Adrenal gland (tissue), 19 donors: ENCODE measurements around the gene MON1B. TPM values are rescaled to one million over a fixed set of nuclear protein-coding genes. Genes with fewer than 3 reads are reported as not detected.

ENCODE experiments used
- DNase-seq, 7 donors: peaks; one replicate each; pipeline ENCODE4 v3.0.0-alpha.2; 2019 to 2020
- H3K27ac ChIP-seq, 5 donors: fragments of 200-600 bp; sonication (generic) in 4 of 5; 1 replicate in 3 of 5; 2 replicates in 2 of 5; pipeline versions ENCODE4 v1.5.1 to v1.8.0; 2016 to 2020; ENCODE audit warnings: mild to moderate bottlenecking in 1 of 5
- H3K27me3 ChIP-seq: fragments of 200-600 bp; 2 replicates; pipeline ENCODE4 v1.8.0; 2021
- H3K36me3 ChIP-seq, 2 donors: fragments of 200-600 bp; replicated peaks in 1 of 2; 1 replicate in 1 of 2; 2 replicates in 1 of 2; pipeline versions ENCODE4 v1.5.1 to v1.8.0; 2018 to 2022
- H3K4me1 ChIP-seq, 2 donors: fragments of 200-600 bp; replicated peaks in 1 of 2; 1 replicate in 1 of 2; 2 replicates in 1 of 2; pipeline versions ENCODE4 v1.5.1 to v1.8.0; 2018 to 2021
- H3K4me3 ChIP-seq, 4 donors: fragments of 200-600 bp; sonication (generic) in 3 of 4; one replicate each; pipeline ENCODE4 v1.5.1; 2016 to 2018
- H3K9me3 ChIP-seq, 3 donors: fragments of 200-600 bp; sonication (generic) in 1 of 3; replicated peaks in 1 of 3; 1 replicate in 2 of 3; 2 replicates in 1 of 3; pipeline versions ENCODE4 v1.5.1 to v1.8.0; 2016 to 2021
- CTCF ChIP-seq, 6 experiments: fragments of 450-650 bp in 4 of 6; fragments of 200-600 bp in 2 of 6; sonication (generic) in 1 of 6; IDR thresholded peaks; 1 replicate in 5 of 6; 2 replicates in 1 of 6; pipeline versions ENCODE4 v1.5.1 to v1.8.0; 2016 to 2021; ENCODE audit warnings: antibody characterized with exemption in 6 of 6, mild to moderate bottlenecking in 2 of 6, moderate library complexity in 1 of 6
- POLR2A ChIP-seq, 2 donors: fragments of 450-650 bp; IDR thresholded peaks; one replicate each; pipeline ENCODE4 v1.6.1; 2017; ENCODE audit warnings: antibody characterized with exemption in 2 of 2, mild to moderate bottlenecking in 2 of 2, moderate library complexity in 1 of 2
- WGBS, 4 donors: extraction: QIAGEN DNeasy Blood & Tissue Kit in 2 of 4; methylation state at CpG; one replicate each; pipeline versions ENCODE4 v1.1.5 to v1.1.7; 2013 to 2017; 5-methylcytosine and 5-hydroxymethylcytosine counted together
- intact Hi-C, 2 donors: fragments of 100-400 bp; cut with DNase I; formaldehyde crosslinking; loops; one replicate each; pipeline versions ENCODE4 v1.14.1 to v1.15.0; 2022 to 2023
- long read RNA-seq, 10 donors: library from polyadenylated mRNA in 3 of 10; unstranded in 2 of 10; stranded (forward) in 1 of 10; transcript quantifications; one replicate each; pipeline ENCODE4 v2.0.0 and lab custom pipeline, GENCODE V29; 2021 to 2026
- polyA plus RNA-seq, 3 donors: library from polyadenylated mRNA; stranded (reverse); fragments of 200-250 nt in 2 of 3; fragments of 350-450 nt in 1 of 3; fragmentation: Illumina TruSeq in 1 of 3; extraction: RNeasy Lipid Tissue Mini Kit (QIAGEN cat#74804) in 1 of 3; gene quantifications; one replicate each; pipeline ENCODE4 v1.2.3, GENCODE V29; 2013 to 2014
- total RNA-seq, 9 donors: library from RNA; depleted of rRNA in 4 of 9; stranded (reverse); fragments of >200 nt in 4 of 9; fragments of 120-200 nt in 1 of 9; fragmentation: NEBNext Ultra II Directional in 1 of 9; extraction: Animal tissue kit (Norgen Biotek cat#: 25700) in 1 of 9; gene quantifications; one replicate each; pipeline versions ENCODE4 v1.1.0 to v1.2.4, GENCODE V29; 2013 to 2023
- donor health status: healthy with polysubstance abuse.
- donor health status: Bipolar disorder and iron deficiency.
- donor health status: DM: yes; HTN: yes; CAD: no.
- donor health status: DM: no; HTN: no; CAD: no.
- donor health status: DM: no; HTN: no; CAD: no.
- donor health status: DM: yes; HTN: yes; CAD: no.

MON1B gene
- total RNA-seq (10 to 100 TPM in 8 of 9 donors, 1 to 10 TPM in 1; 7.5 to 94.0 (median 40.7) TPM), polyA plus RNA-seq (10 to 100 TPM; 15.6 to 22.0 (median 17.1) TPM)
- long read RNA-seq, donor 1, partial matches to known transcripts: 0 of 7 reads
- long read RNA-seq, donor 1, other reads (novel, unspliced or antisense): 0 of 7 reads
- long read RNA-seq, donor 2, full-length matches to known transcripts: 5 of 5 reads
- long read RNA-seq, donor 2, partial matches to known transcripts: 0 of 5 reads
- long read RNA-seq, donor 2, other reads (novel, unspliced or antisense): 0 of 5 reads
- long read RNA-seq, donor 3, full-length matches to known transcripts: 5 of 5 reads
- long read RNA-seq, donor 3, partial matches to known transcripts: 0 of 5 reads
- long read RNA-seq, donor 3, other reads (novel, unspliced or antisense): 0 of 5 reads
- long read RNA-seq, donor 4, full-length matches to known transcripts: 2 of 5 reads
- long read RNA-seq, donor 4, partial matches to known transcripts: 1 of 5 reads
- long read RNA-seq, donor 4, other reads (novel, unspliced or antisense): 2 of 5 reads
- long read RNA-seq, donor 5, full-length matches to known transcripts: 48 of 82 reads
- long read RNA-seq, donor 5, partial matches to known transcripts: 12 of 82 reads
- long read RNA-seq, donor 5, other reads (novel, unspliced or antisense): 22 of 82 reads
- long read RNA-seq, donor 6, full-length matches to known transcripts: 2 of 4 reads
- long read RNA-seq, donor 6, partial matches to known transcripts: 1 of 4 reads
- long read RNA-seq, donor 6, other reads (novel, unspliced or antisense): 1 of 4 reads
- long read RNA-seq, donor 7, full-length matches to known transcripts: 5 of 5 reads
- long read RNA-seq, donor 7, partial matches to known transcripts: 0 of 5 reads
- long read RNA-seq, donor 7, other reads (novel, unspliced or antisense): 0 of 5 reads
- long read RNA-seq, donor 8, full-length matches to known transcripts: 11 of 16 reads
- long read RNA-seq, donor 8, partial matches to known transcripts: 5 of 16 reads
- long read RNA-seq, donor 8, other reads (novel, unspliced or antisense): 0 of 16 reads
- long read RNA-seq, donor 9, partial matches to known transcripts: 0 of 4 reads
- long read RNA-seq, donor 9, other reads (novel, unspliced or antisense): 0 of 4 reads
- long read RNA-seq, donor 10, full-length matches to known transcripts: 6 of 6 reads
- long read RNA-seq, donor 10, partial matches to known transcripts: 0 of 6 reads
- long read RNA-seq, donor 10, other reads (novel, unspliced or antisense): 0 of 6 reads

- Histone ChIP-seq H3K4me1 (peaks cover 13 to 16% of the 10 kb centered on the region in 2 donors), H3K4me3 (peak within 1 kb of the TSS; percentile 58 to 99 (median 74)), H3K36me3 (peaks cover 0 to 19% of the 10 kb centered on the region in 2 donors), H3K9me3 (no peaks in the 10 kb centered on the region), H3K27me3 (no peaks in the 10 kb centered on the region), H3K27ac (peak within 1 kb of the TSS; percentile 86 to 98 (median 97))
- DNase-seq: peak; percentile 96 to 100 (median 99)
- intact Hi-C loops: no loop called here
- peak in 1 of 6 experiments; percentile 22 for TF ChIP-seq CTCF (IDR thresholded peaks at IDR 0.05)
- TF ChIP-seq POLR2A (IDR thresholded peaks at IDR 0.05): peak; percentile 72 to 85
- WGBS, 4 donors: 0 to 1% (median 0%) methylated on average over 26 to 63 of the region's 63 CpGs
Observed at GRCh38 chr16:77190478-77191258, at the start of gene MON1B. MON1B (plus strand) TSS chr16:77191190; CDS start chr16:77191486, 296 bp downstream.

GRCh38 chr16:77143364-77143763, 47.6 kb upstream of the MON1B start:
- H3K27me3 ChIP-seq: no peaks in the 10 kb centered on the region
- H3K27ac ChIP-seq: no peak overlapping the region
- TF ChIP-seq CTCF (IDR thresholded peaks at IDR 0.05) (no peak), POLR2A (IDR thresholded peaks at IDR 0.05) (no peak)
- no peak for DNase-seq
- H3K36me3 ChIP-seq: no peaks in the 10 kb centered on the region
- intact Hi-C loops: no loop called here
- H3K4me1 ChIP-seq: no peaks in the 10 kb centered on the region
- no peaks in the 10 kb centered on the region for H3K9me3 ChIP-seq
- H3K4me3 ChIP-seq: no peak overlapping the region

GRCh38 chr16:77148121-77148520, 42.9 kb upstream of the MON1B start:
- Histone ChIP-seq H3K36me3 (no peaks in the 10 kb centered on the region), H3K27ac (no peak overlapping the region), H3K4me1 (no peaks in the 10 kb centered on the region), H3K4me3 (no peak overlapping the region), H3K9me3 (no peaks in the 10 kb centered on the region), H3K27me3 (no peaks in the 10 kb centered on the region)
- DNase-seq: no peak
- no peak for TF ChIP-seq POLR2A (IDR thresholded peaks at IDR 0.05)
- TF ChIP-seq CTCF (IDR thresholded peaks at IDR 0.05): no peak
- 63 to 93% (median 76%) methylated on average over 4 of the region's 4 CpGs for WGBS, 4 donors
- intact Hi-C loops: no loop called here
